Activated B cell treated with CpG ODN at 0.5 μM for 24 hours (primary cell): ENCODE results near the gene TEDC2. TPM values are rescaled to one million over a fixed set of nuclear protein-coding genes. Genes with fewer than 3 reads are reported as not detected.
A peak's percentile ranks its signal among the peaks of the same experiment; 100 is the strongest.

Experiments used
- ATAC-seq: fragments of 200-7000 bp; cut with Tn5 transposase; one replicate; pipeline ENCODE4 v1.10.0; 2021; ENCODE audit warnings: low read depth, mild to moderate bottlenecking, moderate library complexity
- CTCF ChIA-PET: fragments of 350-600 bp; sonication (Branson Sonifier 250); formaldehyde crosslinking; loops from one replicate; lab custom pipeline; 2021; ENCODE audit warnings: antibody characterized with exemption; lab: Charles Lee
- POLR2A ChIA-PET: fragments of 350-600 bp; sonication (Branson Sonifier 250); formaldehyde crosslinking; loops from one replicate; lab custom pipeline; 2021; ENCODE audit warnings: antibody characterized with exemption; lab: Charles Lee
- DNase-seq: peaks from one replicate; pipeline ENCODE4 v3.0.0; 2022
- H3K27ac Mint-ChIP-seq: one replicate; pipeline ENCODE4 v1.8.0; 2020; ENCODE audit warnings: mixed read lengths
- H3K27me3 Mint-ChIP-seq: one replicate; pipeline ENCODE4 v1.8.0; 2021; ENCODE audit warnings: mixed read lengths
- H3K36me3 Mint-ChIP-seq: one replicate; pipeline ENCODE4 v1.8.0; 2021; ENCODE audit warnings: low read depth, mixed read lengths
- H3K4me1 Mint-ChIP-seq: one replicate; pipeline ENCODE4 v1.8.0; 2021; ENCODE audit warnings: mixed read lengths
- H3K4me3 Mint-ChIP-seq: one replicate; pipeline ENCODE4 v1.8.0; 2020; ENCODE audit warnings: mild to moderate bottlenecking, mixed read lengths
- H3K9me3 Mint-ChIP-seq: one replicate; pipeline ENCODE4 v1.8.0; 2020; ENCODE audit warnings: mixed read lengths
- intact Hi-C: fragments of 100-400 bp; cut with micrococcal nuclease; formaldehyde crosslinking; loops from one replicate; pipeline ENCODE4 v1.15.1; 2024
- total RNA-seq: library from RNA; stranded (reverse); gene quantifications from 2 replicates; pipeline ENCODE4 v1.2.3, GENCODE V29; 2022
- TF ChIP-seq, protein P1 (sequence below): fragments of 200-600 bp; IDR thresholded peaks from one replicate; pipeline ENCODE4 v1.8.0; 2022; ENCODE audit warnings: antibody characterized with exemption, mild to moderate bottlenecking

The TEDC2 gene
- total RNA-seq, 1 donor from 2014 or later, result 4.4 TPM

DNA sequence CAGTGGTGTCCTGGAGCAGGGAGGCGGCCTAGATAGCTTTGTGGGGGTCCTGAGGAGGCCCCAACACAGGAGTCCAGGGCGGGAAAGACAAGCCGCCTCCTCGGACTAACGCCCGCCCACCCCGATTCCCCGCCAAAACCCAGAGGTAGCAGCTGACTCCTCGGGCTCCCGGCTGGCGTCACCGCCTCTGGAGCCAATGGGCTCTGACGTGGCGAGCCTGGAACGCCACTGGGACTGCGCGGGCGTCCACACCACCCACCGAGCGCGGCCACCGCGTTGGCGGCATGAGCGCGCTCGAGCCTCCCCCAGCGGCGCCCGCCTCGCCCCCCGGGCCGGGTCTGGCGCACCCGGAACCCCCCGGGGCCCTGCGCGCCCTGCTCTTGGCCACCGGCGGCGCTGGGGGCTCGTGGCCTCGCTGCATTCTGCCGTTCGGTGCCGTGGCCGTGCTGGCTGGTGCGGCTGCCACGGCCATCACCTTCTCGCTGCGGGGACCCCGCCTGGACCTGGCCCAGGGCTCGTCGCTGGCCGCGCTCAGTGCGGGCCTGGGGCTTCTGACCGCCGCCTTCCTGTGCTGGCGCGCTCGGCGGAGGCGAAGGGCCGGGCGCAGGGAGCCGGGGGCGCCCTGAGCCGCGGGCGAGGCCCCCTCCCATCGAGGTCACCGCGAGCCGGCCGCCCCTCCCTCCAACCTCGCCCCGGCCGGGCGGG is 7.8 kb downstream of the TEDC2 start:
- no peak for DNase-seq
- ATAC-seq, result peak; percentile 16
- H3K27ac Mint-ChIP-seq, result no peak overlapping the region
- intact Hi-C loops, result loop anchor here (2.0 kb wide), 1 partner anchor 19 kb away; no protein-coding TSS in a partner anchor
- H3K36me3 Mint-ChIP-seq, result no peaks in the 10 kb centered on the region
- H3K4me1 Mint-ChIP-seq, result peaks cover 38% of the 10 kb centered on the region
- peaks cover 16% of the 10 kb centered on the region for H3K27me3 Mint-ChIP-seq
- no peaks in the 10 kb centered on the region for H3K9me3 Mint-ChIP-seq
- CTCF ChIA-PET, result interaction anchor here (0.6 to 0.8 kb wide), 2 partner anchors 273 to 449 kb away, joined by 3 read pairs; no protein-coding TSS in a partner anchor
- H3K4me3 Mint-ChIP-seq, result no peak overlapping the region
- TF ChIP-seq, protein P1, sequence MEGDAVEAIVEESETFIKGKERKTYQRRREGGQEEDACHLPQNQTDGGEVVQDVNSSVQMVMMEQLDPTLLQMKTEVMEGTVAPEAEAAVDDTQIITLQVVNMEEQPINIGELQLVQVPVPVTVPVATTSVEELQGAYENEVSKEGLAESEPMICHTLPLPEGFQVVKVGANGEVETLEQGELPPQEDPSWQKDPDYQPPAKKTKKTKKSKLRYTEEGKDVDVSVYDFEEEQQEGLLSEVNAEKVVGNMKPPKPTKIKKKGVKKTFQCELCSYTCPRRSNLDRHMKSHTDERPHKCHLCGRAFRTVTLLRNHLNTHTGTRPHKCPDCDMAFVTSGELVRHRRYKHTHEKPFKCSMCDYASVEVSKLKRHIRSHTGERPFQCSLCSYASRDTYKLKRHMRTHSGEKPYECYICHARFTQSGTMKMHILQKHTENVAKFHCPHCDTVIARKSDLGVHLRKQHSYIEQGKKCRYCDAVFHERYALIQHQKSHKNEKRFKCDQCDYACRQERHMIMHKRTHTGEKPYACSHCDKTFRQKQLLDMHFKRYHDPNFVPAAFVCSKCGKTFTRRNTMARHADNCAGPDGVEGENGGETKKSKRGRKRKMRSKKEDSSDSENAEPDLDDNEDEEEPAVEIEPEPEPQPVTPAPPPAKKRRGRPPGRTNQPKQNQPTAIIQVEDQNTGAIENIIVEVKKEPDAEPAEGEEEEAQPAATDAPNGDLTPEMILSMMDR, result no peak
- POLR2A ChIA-PET, result interaction anchor here (1.5 to 1.6 kb wide), 2 partner anchors 8 to 18 kb away, joined by 6 to 8 read pairs; partner anchors contain the start of gene TEDC2

DNA sequence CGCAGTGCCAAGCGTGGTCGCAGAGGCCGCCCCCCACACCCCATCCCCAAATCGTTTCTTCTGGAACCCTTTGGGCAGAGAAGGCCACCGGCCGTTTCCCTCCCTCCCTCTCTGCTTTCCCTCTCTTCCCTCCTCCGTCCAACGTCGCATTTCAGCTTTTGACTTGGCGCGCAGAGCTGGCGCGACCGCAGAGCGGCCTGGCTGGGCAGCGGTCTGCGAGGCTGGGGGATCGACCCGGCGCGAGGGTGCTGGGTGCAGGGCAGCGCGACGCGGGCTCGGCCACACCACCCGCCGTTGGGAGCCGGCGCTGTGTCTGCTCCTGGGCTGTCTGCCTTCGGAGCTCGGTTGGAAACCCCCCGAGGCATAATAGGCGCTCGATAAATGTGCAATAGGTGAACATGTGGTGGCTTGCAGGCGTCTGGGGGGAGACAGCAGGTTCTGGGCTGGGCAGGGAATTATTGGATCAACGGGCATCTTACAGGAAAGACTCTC is 8.4 kb downstream of the TEDC2 start:
- Mint-ChIP-seq H3K27ac (no peak overlapping the region), H3K4me1 (peaks cover 42% of the 10 kb centered on the region), H3K36me3 (no peaks in the 10 kb centered on the region), H3K9me3 (no peaks in the 10 kb centered on the region), H3K27me3 (peaks cover 20% of the 10 kb centered on the region), H3K4me3 (peak overlapping the region; percentile 71)
- POLR2A ChIA-PET, result interaction anchor here (0.6 to 1.6 kb wide), 5 partner anchors 9 to 1944 kb away, joined by 3 to 8 read pairs (median 5); partner anchors contain the start of genes RPS2 and TEDC2
- peak; percentile 36 for ATAC-seq
- TF ChIP-seq, protein P1, result no peak
- intact Hi-C loops, result loop anchor here (2.0 kb wide), 1 partner anchor 19 kb away; no protein-coding TSS in a partner anchor
- CTCF ChIA-PET, result interaction anchor here (0.6 to 1.4 kb wide), 2 partner anchors 19 to 450 kb away, joined by 3 to 7 read pairs; no protein-coding TSS in a partner anchor
- no peak for DNase-seq

DNA sequence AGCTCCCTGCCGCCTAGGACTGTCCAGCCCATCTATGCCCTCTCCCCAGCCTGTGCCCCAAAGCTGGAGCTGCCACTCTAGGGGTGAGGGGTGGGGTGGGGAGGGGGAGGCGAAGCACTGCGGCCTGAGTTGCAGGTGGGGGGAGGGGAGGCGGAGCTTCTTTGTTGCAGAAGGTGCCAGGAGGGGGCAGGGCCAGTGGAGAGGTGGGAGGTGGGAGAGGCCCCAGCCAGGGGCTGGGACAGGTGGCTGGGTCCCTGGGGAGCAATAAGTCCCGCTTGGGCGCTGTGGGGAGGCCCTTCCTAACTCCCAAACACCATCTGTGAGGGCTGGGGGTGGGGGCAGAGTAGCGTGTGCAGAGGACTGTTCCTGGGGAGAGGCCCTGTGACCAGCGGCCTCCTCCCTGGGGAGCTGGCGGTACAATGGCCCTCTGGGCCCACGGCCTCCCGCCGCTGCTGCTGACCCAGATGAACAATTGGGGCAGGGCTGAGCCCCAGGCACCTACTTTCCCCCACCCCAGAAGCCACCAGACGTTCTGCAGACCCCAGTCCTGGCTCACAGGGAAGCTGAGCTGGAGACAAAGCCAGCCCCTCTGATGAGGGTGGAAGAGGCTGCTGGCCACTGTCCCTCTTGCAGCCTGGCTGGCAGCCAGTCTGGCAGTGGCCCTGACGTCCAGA is 9.0 kb downstream of the TEDC2 start:
- Mint-ChIP-seq H3K27me3 (peaks cover 20% of the 10 kb centered on the region), H3K4me3 (peak overlapping the region; percentile 71), H3K27ac (no peak overlapping the region), H3K9me3 (no peaks in the 10 kb centered on the region), H3K4me1 (peaks cover 45% of the 10 kb centered on the region), H3K36me3 (no peaks in the 10 kb centered on the region)
- peak; percentile 71 for ATAC-seq
- POLR2A ChIA-PET, result interaction anchor here (0.6 to 1.7 kb wide), 6 partner anchors 9 to 1944 kb away, joined by 3 to 8 read pairs (median 5); partner anchors contain the start of genes RPS2, TEDC2 and TRAF7
- CTCF ChIA-PET, result interaction anchor here (1.4 kb wide), 1 partner anchor 18 kb away, joined by 7 read pairs; no protein-coding TSS in a partner anchor
- no peak for DNase-seq
- intact Hi-C loops, result loop anchor here (2.0 kb wide), 1 partner anchor 18 kb away; no protein-coding TSS in a partner anchor
- TF ChIP-seq, protein P1, result no peak

DNA sequence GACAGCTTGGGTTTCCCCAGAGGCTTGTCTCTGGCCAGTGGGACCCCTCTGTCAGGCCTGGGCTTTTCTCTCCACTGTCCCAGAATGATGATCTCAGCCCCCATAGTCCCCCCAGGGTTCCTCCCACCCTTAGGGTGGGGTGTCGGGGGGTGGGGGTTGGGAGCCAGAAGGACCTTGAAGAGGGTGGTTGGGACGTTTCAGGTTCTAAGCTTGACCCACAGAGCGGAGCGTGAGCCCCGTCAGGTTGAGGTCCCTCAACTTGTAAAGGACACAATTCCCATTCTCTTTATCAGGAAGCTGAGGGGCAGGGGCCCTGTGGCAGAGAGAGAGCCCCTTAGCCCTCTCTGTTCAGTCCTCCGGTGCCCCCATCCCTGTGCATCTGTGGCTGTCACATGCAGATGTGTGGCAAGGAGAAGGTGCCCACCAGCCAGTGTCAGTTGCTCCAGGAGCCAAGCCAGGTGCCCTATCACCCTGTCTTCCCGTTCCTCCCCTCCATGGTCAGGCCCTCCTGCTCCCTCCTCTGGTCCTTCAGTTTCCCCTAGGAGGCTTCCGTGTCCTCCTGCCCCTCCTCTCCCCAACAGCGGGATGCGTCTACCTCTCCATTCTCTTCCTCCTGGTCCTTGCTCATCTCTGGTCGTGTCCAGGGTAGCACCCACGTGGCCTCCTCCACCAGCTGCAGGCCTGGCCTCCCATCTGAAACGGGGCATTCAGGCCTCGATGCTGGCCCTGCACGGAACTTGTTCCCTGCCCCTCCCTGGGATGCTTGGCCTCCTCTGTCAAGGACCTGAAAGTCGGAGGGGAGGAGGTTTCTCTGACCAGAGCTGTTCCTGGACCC is 9.7 kb downstream of the TEDC2 start:
- DNase-seq, result no peak
- ATAC-seq, result no peak
- intact Hi-C loops, result loop anchor here (2.0 kb wide), 1 partner anchor 17 kb away; no protein-coding TSS in a partner anchor
- H3K27ac Mint-ChIP-seq, result no peak overlapping the region
- H3K36me3 Mint-ChIP-seq, result no peaks in the 10 kb centered on the region
- CTCF ChIA-PET, result interaction anchor here (1.1 to 1.4 kb wide), 2 partner anchors 17 to 129 kb away, joined by 3 to 7 read pairs; partner anchors contain the start of gene ABCA3
- peak overlapping the region; percentile 56 for H3K4me3 Mint-ChIP-seq
- H3K9me3 Mint-ChIP-seq, result no peaks in the 10 kb centered on the region
- TF ChIP-seq, protein P1, result no peak
- H3K4me1 Mint-ChIP-seq, result peaks cover 45% of the 10 kb centered on the region
- POLR2A ChIA-PET, result interaction anchor here (0.5 to 1.7 kb wide), 7 partner anchors 10 to 597 kb away, joined by 3 to 8 read pairs (median 3); partner anchors contain the start of genes RPS2, TEDC2 and TRAF7
- H3K27me3 Mint-ChIP-seq, result peaks cover 20% of the 10 kb centered on the region
